Esophagus (tissue), 2 donors: Measurements from ENCODE around the gene SIRPA. TPM values are rescaled to one million over a fixed set of nuclear protein-coding genes. Genes with fewer than 3 reads are reported as not detected.

Experiments used
- H3K27ac ChIP-seq, 2 donors: one replicate each; pipeline ENCODE4 v1.5.1; 2013; ENCODE audit warnings: low read depth in 2 of 2, mild to moderate bottlenecking in 2 of 2, inconsistent platforms in 1 of 2, low read length in 1 of 2, moderate library complexity in 1 of 2
- H3K27me3 ChIP-seq, 2 donors: one replicate each; pipeline ENCODE4 v1.6.1; 2013; ENCODE audit warnings: low read length in 2 of 2, control low read depth in 1 of 2, mild to moderate bottlenecking in 1 of 2; ENCODE audit not compliant: insufficient read depth in 2 of 2, control insufficient read depth in 1 of 2
- H3K36me3 ChIP-seq, 2 donors: one replicate each; pipeline ENCODE4 v1.6.1; 2013; ENCODE audit warnings: low read length in 1 of 2; ENCODE audit not compliant: control insufficient read depth in 2 of 2, insufficient read depth in 2 of 2
- H3K4me1 ChIP-seq, 2 donors: one replicate each; pipeline ENCODE4 v1.6.1; 2013; ENCODE audit warnings: low read length in 1 of 2; ENCODE audit not compliant: control insufficient read depth in 2 of 2, insufficient read depth in 2 of 2
- H3K4me3 ChIP-seq, 2 donors: one replicate each; pipeline ENCODE4 v1.5.1; 2013; ENCODE audit warnings: low read length in 2 of 2, mild to moderate bottlenecking in 2 of 2, low read depth in 1 of 2, moderate library complexity in 1 of 2
- H3K9me3 ChIP-seq, 2 donors: one replicate each; pipeline ENCODE4 v1.6.1; 2013; ENCODE audit warnings: mild to moderate bottlenecking in 2 of 2, low read depth in 1 of 2, low read length in 1 of 2, moderate library complexity in 1 of 2; ENCODE audit not compliant: control insufficient read depth in 2 of 2, insufficient read depth in 1 of 2
- WGBS, 2 donors: extraction: QIAGEN DNeasy Blood & Tissue Kit; methylation state at CpG; one replicate each; pipeline ENCODE4 v1.1.7; 2013; 5-methylcytosine and 5-hydroxymethylcytosine counted together
- polyA plus RNA-seq, 2 donors: library from polyadenylated mRNA; stranded (reverse); fragments of 200-250 nt; gene quantifications; one replicate each; pipeline ENCODE4 v1.2.3, GENCODE V29; 2013
- donor health status: healthy with polysubstance abuse.
- donor health status: Bipolar disorder and iron deficiency.

The SIRPA gene
- polyA plus RNA-seq, 2 donors = 5.1 to 7.9 TPM

GRCh38 chr20:1876217-1876921, 18.8 kb upstream of the SIRPA start:
- WGBS, 2 donors = 64 to 74% methylated on average over 6 to 7 of the region's 7 CpGs

GRCh38 chr20:1876975-1877608, 18.1 kb upstream of the SIRPA start:
- H3K4me3 ChIP-seq = no peak overlapping the region
- H3K27me3 ChIP-seq = no peaks in the 10 kb centered on the region
- H3K4me1 ChIP-seq = no peaks in the 10 kb centered on the region
- H3K36me3 ChIP-seq = no peaks in the 10 kb centered on the region
- H3K27ac ChIP-seq = no peak overlapping the region
- H3K9me3 ChIP-seq = no peaks in the 10 kb centered on the region
- 66 to 67% methylated on average over 11 of the region's 11 CpGs for WGBS, 2 donors

More at GRCh38 chr20:1876217-1876921, 18.8 kb upstream of the SIRPA start:
- Histone ChIP-seq H3K36me3 (no peaks in the 10 kb centered on the region), H3K9me3 (no peaks in the 10 kb centered on the region), H3K27me3 (no peaks in the 10 kb centered on the region), H3K4me1 (no peaks in the 10 kb centered on the region), H3K4me3 (no peak overlapping the region), H3K27ac (no peak overlapping the region)

- 83 to 88% methylated on average over 14 of the region's 14 CpGs for WGBS, 2 donors
- Histone ChIP-seq H3K9me3 (no peaks in the 10 kb centered on the region), H3K36me3 (no peaks in the 10 kb centered on the region), H3K4me1 (no peaks in the 10 kb centered on the region), H3K27ac (no peak overlapping the region), H3K4me3 (no peak overlapping the region), H3K27me3 (no peaks in the 10 kb centered on the region)
Observed at GRCh38 chr20:1877609-1878200, 17.5 kb upstream of the SIRPA start.

DNA sequence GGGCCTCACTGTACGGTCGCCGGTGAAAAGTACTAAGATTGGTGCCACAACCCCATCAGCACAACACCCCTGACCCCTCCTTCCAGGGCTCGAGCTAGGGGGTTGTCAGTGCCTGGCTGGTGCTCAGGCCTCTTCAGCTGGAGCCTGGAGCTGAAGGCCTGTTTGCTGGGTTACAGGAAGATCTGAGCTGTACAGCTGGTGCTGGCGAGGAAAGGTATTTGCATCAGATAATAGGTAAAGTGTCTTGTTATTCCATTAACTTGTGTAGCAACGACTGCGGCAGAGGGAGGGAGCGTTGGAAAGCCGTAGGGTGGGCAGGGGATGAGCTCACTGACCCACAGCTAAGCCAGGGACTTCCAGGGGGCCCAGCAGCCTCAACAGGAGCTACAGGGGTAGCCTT, 15.8 kb upstream of the SIRPA start:
- H3K4me1 ChIP-seq = peaks cover 0 to 4% of the 10 kb centered on the region in 2 donors
- WGBS, 2 donors = 72 to 75% methylated on average over 9 of the region's 9 CpGs
- no peak overlapping the region for H3K27ac ChIP-seq
- no peaks in the 10 kb centered on the region for H3K27me3 ChIP-seq
- H3K36me3 ChIP-seq = no peaks in the 10 kb centered on the region
- no peaks in the 10 kb centered on the region for H3K9me3 ChIP-seq
- no peak overlapping the region for H3K4me3 ChIP-seq

DNA sequence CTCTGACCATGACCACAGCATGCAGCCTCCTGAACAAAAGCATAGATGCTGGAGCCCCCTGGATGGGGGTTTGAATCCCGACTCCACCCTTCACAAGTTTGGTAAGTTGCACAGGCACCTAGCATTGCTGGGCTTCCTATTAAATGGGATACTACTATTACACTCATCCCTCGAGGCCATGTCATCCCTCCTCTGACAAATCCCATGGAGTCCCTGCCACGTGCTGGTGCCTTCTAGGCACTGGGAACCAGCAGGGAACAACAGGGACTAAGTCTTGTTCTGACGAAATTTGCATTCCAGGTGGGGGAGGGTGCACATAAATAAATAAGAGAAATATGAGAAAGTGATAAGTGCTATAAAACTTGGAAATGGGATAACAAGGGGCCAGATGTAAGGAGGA, 15.3 kb upstream of the SIRPA start:
- WGBS, 2 donors = 49 to 52% methylated on average over 4 of the region's 4 CpGs
- no peaks in the 10 kb centered on the region for H3K9me3 ChIP-seq
- H3K36me3 ChIP-seq = no peaks in the 10 kb centered on the region
- H3K27ac ChIP-seq = no peak overlapping the region
- H3K27me3 ChIP-seq = no peaks in the 10 kb centered on the region
- peaks cover 0 to 4% of the 10 kb centered on the region in 2 donors for H3K4me1 ChIP-seq
- no peak overlapping the region for H3K4me3 ChIP-seq

DNA sequence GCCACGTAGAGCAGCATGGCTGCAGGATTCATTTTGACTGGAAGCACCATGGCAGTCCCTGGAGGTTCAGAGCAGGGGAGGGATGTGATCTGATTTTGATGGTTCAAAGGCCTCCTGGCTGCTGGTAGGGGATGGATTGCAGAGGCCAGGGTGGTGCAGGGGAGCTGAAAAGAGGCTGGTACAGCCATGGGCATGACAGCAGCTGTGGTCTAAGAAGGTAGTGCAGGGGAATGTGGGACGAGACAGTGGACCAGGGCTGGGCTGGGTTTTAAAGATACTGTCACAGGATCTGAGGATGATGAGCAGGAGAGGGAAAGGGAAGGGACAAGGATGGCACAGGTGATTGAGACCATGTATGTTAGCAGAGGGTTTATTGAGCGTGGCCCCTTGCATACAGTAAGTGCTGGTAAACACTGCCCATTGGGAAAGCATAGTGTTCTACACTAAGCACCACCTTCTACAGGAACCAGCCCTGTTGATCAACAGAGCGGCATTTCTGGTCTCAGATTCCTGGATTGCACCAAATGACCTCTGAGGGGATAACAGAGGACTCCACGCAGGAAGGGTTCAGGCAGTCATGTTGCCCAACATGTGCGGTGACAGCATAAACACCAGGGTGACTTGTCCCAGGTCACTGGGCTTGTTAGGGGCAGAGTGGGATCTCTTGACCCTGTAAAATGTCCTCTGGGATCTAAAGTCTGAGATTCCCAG, 14.5 kb upstream of the SIRPA start:
- Histone ChIP-seq H3K36me3 (no peaks in the 10 kb centered on the region), H3K27ac (no peak overlapping the region), H3K27me3 (no peaks in the 10 kb centered on the region), H3K4me1 (peaks cover 0 to 4% of the 10 kb centered on the region in 2 donors), H3K9me3 (no peaks in the 10 kb centered on the region), H3K4me3 (no peak overlapping the region)
- WGBS, 2 donors = 81 to 82% methylated on average over 6 of the region's 6 CpGs

GRCh38 chr20:1881240-1881835, 13.9 kb upstream of the SIRPA start:
- H3K4me1 ChIP-seq = peaks cover 0 to 4% of the 10 kb centered on the region in 2 donors
- H3K27ac ChIP-seq = no peak overlapping the region
- no peaks in the 10 kb centered on the region for H3K36me3 ChIP-seq
- no peak overlapping the region for H3K4me3 ChIP-seq
- H3K9me3 ChIP-seq = no peaks in the 10 kb centered on the region
- no peaks in the 10 kb centered on the region for H3K27me3 ChIP-seq
- 39 to 41% methylated on average over 9 to 12 of the region's 12 CpGs for WGBS, 2 donors

- H3K27me3 ChIP-seq = no peaks in the 10 kb centered on the region
- H3K4me1 ChIP-seq = peaks cover 0 to 4% of the 10 kb centered on the region in 2 donors
- H3K36me3 ChIP-seq = no peaks in the 10 kb centered on the region
- H3K9me3 ChIP-seq = no peaks in the 10 kb centered on the region
- H3K27ac ChIP-seq = no peak overlapping the region
- H3K4me3 ChIP-seq = no peak overlapping the region
- WGBS, 2 donors = 65 to 67% methylated on average over 8 of the region's 8 CpGs
Observed at GRCh38 chr20:1882026-1882425, 13.2 kb upstream of the SIRPA start.

- H3K4me3 ChIP-seq = no peak overlapping the region
- H3K36me3 ChIP-seq = no peaks in the 10 kb centered on the region
- no peaks in the 10 kb centered on the region for H3K27me3 ChIP-seq
- no peak overlapping the region for H3K27ac ChIP-seq
- H3K9me3 ChIP-seq = no peaks in the 10 kb centered on the region
- peaks cover 2 to 6% of the 10 kb centered on the region in 2 donors for H3K4me1 ChIP-seq
- 37 to 43% methylated on average over 9 of the region's 9 CpGs for WGBS, 2 donors
Observed at GRCh38 chr20:1883986-1884385, 11.2 kb upstream of the SIRPA start.
